ENCODE data around the gene MTG2. TPM values are rescaled to one million over a fixed set of nuclear protein-coding genes. Genes with fewer than 3 reads are reported as not detected.

MTG2 gene
- polyA plus RNA-seq, 1 donor (not counting 4 experiments of a cell fraction or from before 2014, with no cell fraction given): 24.7 TPM

DNA sequence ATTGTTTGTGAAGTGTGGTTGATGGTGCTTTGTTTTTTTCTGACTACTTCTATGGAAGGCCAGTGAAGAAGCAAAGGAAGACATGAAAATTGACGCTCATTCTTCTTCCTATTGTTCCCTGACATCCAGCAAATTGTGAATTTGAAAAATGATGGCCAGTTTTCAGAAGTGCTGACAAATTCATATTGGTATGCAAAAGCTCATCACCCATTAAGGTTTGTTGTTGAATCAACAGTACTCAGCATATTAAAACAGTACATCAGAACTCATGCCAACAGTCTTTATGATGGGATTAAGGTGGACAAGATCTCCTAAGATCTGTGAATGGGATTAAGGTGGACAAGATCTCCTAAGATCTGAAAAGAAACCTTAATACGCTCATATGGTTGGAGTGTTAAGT, 1.0 kb upstream of the MTG2 start:
- no peak for FAIRE-seq
- Histone ChIP-seq H3K27me3 (ENCODE audit: control insufficient read depth, extremely low read depth, insufficient read depth, low read length) (no peaks in the 10 kb centered on the region), H3K79me2 (ENCODE audit: control insufficient read depth, insufficient read depth, low read length) (peaks cover 31% of the 10 kb centered on the region), H2AFZ (ENCODE audit: control insufficient read depth, low read length) (no peak overlapping the region), H3K36me3 (ENCODE audit: control insufficient read depth in 2 of 2, extremely low read depth in 1 of 2, insufficient read depth in 2 of 2, low read length in 2 of 2) (peaks cover 5 to 7% of the 10 kb centered on the region in 2 experiments), H3K4me3 (ENCODE audit: control insufficient read depth in 2 of 3, extremely low read depth in 1 of 3, insufficient read depth in 2 of 3, low read depth in 1 of 3, low read length in 3 of 3) (peak overlapping the region in 2 of 3 experiments; percentile 88 to 89), H3K4me1 (ENCODE audit: control insufficient read depth, extremely low read depth, insufficient read depth, low read length) (peaks cover 14% of the 10 kb centered on the region), H3K9ac (ENCODE audit: control insufficient read depth, extremely low read depth, insufficient read depth, low read length) (peak overlapping the region; percentile 93), H3K27ac (ENCODE audit: control insufficient read depth, insufficient read depth, low read length) (no peak overlapping the region), H4K20me1 (ENCODE audit: control insufficient read depth, extremely low read depth, insufficient read depth, low read length) (no peaks in the 10 kb centered on the region), H3K4me2 (ENCODE audit: control insufficient read depth, extremely low read depth, insufficient read depth, low read depth, low read length) (peak overlapping the region; percentile 90), H3K9me3 (ENCODE audit: control insufficient read depth, low read depth, low read length) (no peaks in the 10 kb centered on the region), H3K9me1 (ENCODE audit: control insufficient read depth, extremely low read depth, insufficient read depth, low read length) (no peaks in the 10 kb centered on the region)
- TF ChIP-seq, protein P1, sequence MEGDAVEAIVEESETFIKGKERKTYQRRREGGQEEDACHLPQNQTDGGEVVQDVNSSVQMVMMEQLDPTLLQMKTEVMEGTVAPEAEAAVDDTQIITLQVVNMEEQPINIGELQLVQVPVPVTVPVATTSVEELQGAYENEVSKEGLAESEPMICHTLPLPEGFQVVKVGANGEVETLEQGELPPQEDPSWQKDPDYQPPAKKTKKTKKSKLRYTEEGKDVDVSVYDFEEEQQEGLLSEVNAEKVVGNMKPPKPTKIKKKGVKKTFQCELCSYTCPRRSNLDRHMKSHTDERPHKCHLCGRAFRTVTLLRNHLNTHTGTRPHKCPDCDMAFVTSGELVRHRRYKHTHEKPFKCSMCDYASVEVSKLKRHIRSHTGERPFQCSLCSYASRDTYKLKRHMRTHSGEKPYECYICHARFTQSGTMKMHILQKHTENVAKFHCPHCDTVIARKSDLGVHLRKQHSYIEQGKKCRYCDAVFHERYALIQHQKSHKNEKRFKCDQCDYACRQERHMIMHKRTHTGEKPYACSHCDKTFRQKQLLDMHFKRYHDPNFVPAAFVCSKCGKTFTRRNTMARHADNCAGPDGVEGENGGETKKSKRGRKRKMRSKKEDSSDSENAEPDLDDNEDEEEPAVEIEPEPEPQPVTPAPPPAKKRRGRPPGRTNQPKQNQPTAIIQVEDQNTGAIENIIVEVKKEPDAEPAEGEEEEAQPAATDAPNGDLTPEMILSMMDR (optimal IDR thresholded peaks at IDR 0.05 in 1 of 3, IDR thresholded peaks at IDR 0.05 in 1 of 3, conservative IDR thresholded peaks at IDR 0.05 in 1 of 3; ENCODE audit: extremely low read depth in 1 of 3, insufficient read depth in 2 of 3, low read length in 3 of 3): no peak
- no peak for TF ChIP-seq EZH2 (IDR thresholded peaks at IDR 0.05; ENCODE audit: low read length)
- dilution Hi-C loops (cut with MboI; ENCODE audit: extremely low pct_ligation_motif_present, low sequenced_read_pairs): no loop called here
- no peak for DNase-seq (ENCODE audit: low read depth, low spot score)

DNA sequence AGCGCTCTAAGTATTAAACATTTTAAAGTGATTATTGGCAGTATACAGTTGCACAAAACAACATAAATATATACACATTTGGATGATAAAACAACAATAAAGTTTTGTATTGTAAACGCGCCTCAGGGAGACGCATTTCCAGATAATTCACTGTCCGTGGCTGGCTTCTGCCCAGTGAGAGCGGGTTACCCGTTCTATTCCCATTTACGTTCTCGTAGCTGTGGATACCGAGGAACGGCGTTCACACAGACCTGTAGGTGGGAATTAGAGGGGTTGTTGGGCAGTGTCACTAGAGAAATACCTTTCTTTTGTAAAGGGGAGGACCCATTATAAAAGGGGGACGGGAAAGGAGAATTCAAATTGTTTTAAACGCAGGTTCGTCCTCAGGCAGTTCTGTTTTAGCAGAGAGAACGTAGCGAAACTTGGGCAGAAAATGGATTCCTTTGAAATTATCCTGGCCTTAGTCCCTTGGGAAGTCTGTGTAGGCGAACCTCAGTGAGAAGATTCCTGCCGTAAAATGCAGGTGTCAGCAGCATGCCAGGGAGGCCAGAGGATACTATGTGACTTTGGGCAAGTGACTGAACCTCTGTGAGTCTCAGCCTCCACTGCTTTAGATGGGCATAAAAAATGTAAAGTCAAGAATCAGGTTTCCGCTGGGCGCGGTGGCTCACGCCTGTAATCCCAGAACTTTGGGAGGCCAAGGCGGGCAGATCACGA, 756 bp downstream of the MTG2 start:
- TF ChIP-seq EZH2 (IDR thresholded peaks at IDR 0.05; ENCODE audit: low read length): no peak
- TF ChIP-seq, protein P1 (optimal IDR thresholded peaks at IDR 0.05 in 1 of 3, IDR thresholded peaks at IDR 0.05 in 1 of 3, conservative IDR thresholded peaks at IDR 0.05 in 1 of 3; ENCODE audit: extremely low read depth in 1 of 3, insufficient read depth in 2 of 3, low read length in 3 of 3): no peak
- Histone ChIP-seq H2AFZ (ENCODE audit: control insufficient read depth, low read length) (peak overlapping the region; percentile 24), H3K27me3 (ENCODE audit: control insufficient read depth, extremely low read depth, insufficient read depth, low read length) (no peaks in the 10 kb centered on the region), H3K4me2 (ENCODE audit: control insufficient read depth, extremely low read depth, insufficient read depth, low read depth, low read length) (peak overlapping the region; percentile 74), H3K27ac (ENCODE audit: control insufficient read depth, insufficient read depth, low read length) (peak overlapping the region; percentile 85), H4K20me1 (ENCODE audit: control insufficient read depth, extremely low read depth, insufficient read depth, low read length) (no peaks in the 10 kb centered on the region), H3K79me2 (ENCODE audit: control insufficient read depth, insufficient read depth, low read length) (peaks cover 44% of the 10 kb centered on the region), H3K9ac (ENCODE audit: control insufficient read depth, extremely low read depth, insufficient read depth, low read length) (peak overlapping the region; percentile 93), H3K4me1 (ENCODE audit: control insufficient read depth, extremely low read depth, insufficient read depth, low read length) (peaks cover 25% of the 10 kb centered on the region), H3K36me3 (ENCODE audit: control insufficient read depth in 2 of 2, extremely low read depth in 1 of 2, insufficient read depth in 2 of 2, low read length in 2 of 2) (peaks cover 5 to 7% of the 10 kb centered on the region in 2 experiments), H3K9me3 (ENCODE audit: control insufficient read depth, low read depth, low read length) (no peaks in the 10 kb centered on the region), H3K4me3 (ENCODE audit: control insufficient read depth in 2 of 3, extremely low read depth in 1 of 3, insufficient read depth in 2 of 3, low read depth in 1 of 3, low read length in 3 of 3) (peak overlapping the region; percentile 80 to 89 (median 88)), H3K9me1 (ENCODE audit: control insufficient read depth, extremely low read depth, insufficient read depth, low read length) (no peaks in the 10 kb centered on the region)
- DNase-seq (ENCODE audit: low read depth, low spot score) (no peak), FAIRE-seq (no peak)
- dilution Hi-C loops (cut with MboI; ENCODE audit: extremely low pct_ligation_motif_present, low sequenced_read_pairs): no loop called here

All from keratinocyte (primary cell).